Measurements from ENCODE around the gene MRPL55. TPM values are rescaled to one million over a fixed set of nuclear protein-coding genes. Genes with fewer than 3 reads are reported as not detected.

MRPL55 gene
- total and polyA plus RNA-seq, 2 of the 4 experiments (the other 2 are of a cell fraction) = 48.9 to 95.4 TPM

DNA sequence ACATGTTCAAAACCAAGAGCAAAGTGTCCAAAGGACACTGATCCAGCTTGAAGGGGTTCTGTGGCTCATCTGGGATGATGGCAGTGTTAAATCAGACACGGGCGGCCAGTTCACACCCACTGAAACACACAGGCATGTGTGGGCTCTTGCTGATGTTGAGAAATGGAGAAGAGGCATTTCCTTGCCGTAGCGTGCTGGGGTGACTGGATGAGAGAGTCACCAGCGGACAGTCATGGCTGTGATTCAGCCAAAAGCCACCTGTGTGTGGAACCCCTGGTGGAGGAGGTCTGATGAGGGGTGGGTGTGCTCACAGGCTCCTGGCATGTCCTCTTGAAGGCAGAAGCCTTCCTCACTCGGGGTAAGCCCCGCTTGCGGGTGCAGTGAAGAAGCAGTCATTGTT is 13.2 kb downstream of the MRPL55 start:
- Histone ChIP-seq H3K18ac (ENCODE audit: low read depth, low read length) (no peak overlapping the region), H2BK5ac (ENCODE audit: low read depth, low read length, poor library complexity, severe bottlenecking) (no peak overlapping the region), H3K56ac (ENCODE audit: extremely low read depth, insufficient read depth, low read length) (no peak overlapping the region), H3K9ac (ENCODE audit: low read depth, low read length) (no peak overlapping the region), H2AK9ac (replicated peaks; ENCODE audit: low read depth, low read length, poor library complexity) (no peak overlapping the region), H3K4me1 (ENCODE audit: control insufficient read depth, insufficient read depth, low read length) (peaks cover 2% of the 10 kb centered on the region; the same call in 1 of the 2 replicates), H2AK5ac (ENCODE audit: low read depth, low read length) (no peak overlapping the region), H3K9me3 (ENCODE audit: control insufficient read depth, insufficient read depth, low read length) (peaks cover 9% of the 10 kb centered on the region; the same call in 1 of the 2 replicates), H3K4me3 (ENCODE audit: insufficient read depth, low read depth, low read length) (no peak overlapping the region), H2BK15ac (ENCODE audit: low read depth, low read length) (no peak overlapping the region), H4K20me1 (ENCODE audit: insufficient read depth, low read length) (peaks cover 100% of the 10 kb centered on the region), H3K79me1 (ENCODE audit: low read depth in 1 of 2, low read length in 2 of 2) (peaks cover 0 to 59% of the 10 kb centered on the region in 2 experiments; a peak in 3 of 4 replicates), H3K14ac (replicated peaks; ENCODE audit: low read depth, low read length) (no peak overlapping the region), H2AFZ (replicated peaks; ENCODE audit: low read length, poor library complexity) (no peak overlapping the region), H3K36me3 (ENCODE audit: control insufficient read depth, insufficient read depth, low read length) (peaks cover 57% of the 10 kb centered on the region), H2BK20ac (ENCODE audit: low read depth, low read length) (no peak overlapping the region), H2BK120ac (ENCODE audit: low read depth, low read length) (no peak overlapping the region), H4K91ac (ENCODE audit: insufficient read depth, low read depth, low read length) (no peak overlapping the region), H3K9me1 (ENCODE audit: insufficient read depth, low read length) (peaks cover 29% of the 10 kb centered on the region), H3K4ac (ENCODE audit: low read depth, low read length) (no peak overlapping the region), H4K8ac (ENCODE audit: low read depth in 2 of 2, low read length in 2 of 2) (no peak overlapping the region), H3K27ac (ENCODE audit: insufficient read depth, low read length) (no peak overlapping the region), H4K5ac (ENCODE audit: low read depth, low read length) (no peak overlapping the region), H3K23ac (ENCODE audit: low read depth, low read length) (no peak overlapping the region), H3K4me2 (ENCODE audit: low read depth, low read length) (no peak overlapping the region), H3K27me3 (ENCODE audit: control insufficient read depth, insufficient read depth, low read length) (no peaks in the 10 kb centered on the region)
- intact Hi-C loops (cut with micrococcal nuclease) (no loop called here), in situ Hi-C loops (cut with MboI; ENCODE audit: low sequenced_read_pairs) (no loop called here), dilution Hi-C loops (cut with HindIII; ENCODE audit: low sequenced_read_pairs, unreplicated experiment) (no loop called here)
- no peak for ATAC-seq (ENCODE audit: low read depth)
- no peak for DNase-seq
- 95% methylated on average over 3 of the region's 8 CpGs; no CpG with 5 or more reads in 1 of the 2 experiments for WGBS, 2 experiments (ENCODE audit: extremely low coverage in 2 of 2, insufficient read length in 1 of 2)
- no peak for TF ChIP-seq MAZ (IDR thresholded peaks at IDR 0.05; ENCODE audit: borderline replicate concordance, low read depth, low read length)
- no peak for TF ChIP-seq POLR2A (IDR thresholded peaks at IDR 0.05; ENCODE audit: low read depth, low read length)
- TF ChIP-seq MAFK (IDR thresholded peaks at IDR 0.05; ENCODE audit: low read depth, low read length) = no peak
- TF ChIP-seq, protein P1, sequence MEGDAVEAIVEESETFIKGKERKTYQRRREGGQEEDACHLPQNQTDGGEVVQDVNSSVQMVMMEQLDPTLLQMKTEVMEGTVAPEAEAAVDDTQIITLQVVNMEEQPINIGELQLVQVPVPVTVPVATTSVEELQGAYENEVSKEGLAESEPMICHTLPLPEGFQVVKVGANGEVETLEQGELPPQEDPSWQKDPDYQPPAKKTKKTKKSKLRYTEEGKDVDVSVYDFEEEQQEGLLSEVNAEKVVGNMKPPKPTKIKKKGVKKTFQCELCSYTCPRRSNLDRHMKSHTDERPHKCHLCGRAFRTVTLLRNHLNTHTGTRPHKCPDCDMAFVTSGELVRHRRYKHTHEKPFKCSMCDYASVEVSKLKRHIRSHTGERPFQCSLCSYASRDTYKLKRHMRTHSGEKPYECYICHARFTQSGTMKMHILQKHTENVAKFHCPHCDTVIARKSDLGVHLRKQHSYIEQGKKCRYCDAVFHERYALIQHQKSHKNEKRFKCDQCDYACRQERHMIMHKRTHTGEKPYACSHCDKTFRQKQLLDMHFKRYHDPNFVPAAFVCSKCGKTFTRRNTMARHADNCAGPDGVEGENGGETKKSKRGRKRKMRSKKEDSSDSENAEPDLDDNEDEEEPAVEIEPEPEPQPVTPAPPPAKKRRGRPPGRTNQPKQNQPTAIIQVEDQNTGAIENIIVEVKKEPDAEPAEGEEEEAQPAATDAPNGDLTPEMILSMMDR (conservative IDR thresholded peaks at IDR 0.05; ENCODE audit: low read depth, low read length) = no peak
- TF ChIP-seq RFX5 (IDR thresholded peaks at IDR 0.05; ENCODE audit: low read depth, low read length) = no peak
- TF ChIP-seq CHD1 (IDR thresholded peaks at IDR 0.05; ENCODE audit: low read depth, low read length) = no peak
- no peak for TF ChIP-seq NFE2L2 (IDR thresholded peaks at IDR 0.05; ENCODE audit: low read depth, low read length)
- TF ChIP-seq BHLHE40 (IDR thresholded peaks at IDR 0.05; ENCODE audit: low read depth, low read length) = no peak
- TF ChIP-seq CEBPB (IDR thresholded peaks at IDR 0.05; ENCODE audit: low read depth, low read length) = no peak
- TF ChIP-seq, protein P2, sequence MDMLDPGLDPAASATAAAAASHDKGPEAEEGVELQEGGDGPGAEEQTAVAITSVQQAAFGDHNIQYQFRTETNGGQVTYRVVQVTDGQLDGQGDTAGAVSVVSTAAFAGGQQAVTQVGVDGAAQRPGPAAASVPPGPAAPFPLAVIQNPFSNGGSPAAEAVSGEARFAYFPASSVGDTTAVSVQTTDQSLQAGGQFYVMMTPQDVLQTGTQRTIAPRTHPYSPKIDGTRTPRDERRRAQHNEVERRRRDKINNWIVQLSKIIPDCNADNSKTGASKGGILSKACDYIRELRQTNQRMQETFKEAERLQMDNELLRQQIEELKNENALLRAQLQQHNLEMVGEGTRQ (IDR thresholded peaks at IDR 0.05; ENCODE audit: low read depth, low read length) = no peak
- no peak for TF ChIP-seq MXI1 (IDR thresholded peaks at IDR 0.05; ENCODE audit: borderline replicate concordance, low read depth, low read length)
- TF ChIP-seq, protein P3, sequence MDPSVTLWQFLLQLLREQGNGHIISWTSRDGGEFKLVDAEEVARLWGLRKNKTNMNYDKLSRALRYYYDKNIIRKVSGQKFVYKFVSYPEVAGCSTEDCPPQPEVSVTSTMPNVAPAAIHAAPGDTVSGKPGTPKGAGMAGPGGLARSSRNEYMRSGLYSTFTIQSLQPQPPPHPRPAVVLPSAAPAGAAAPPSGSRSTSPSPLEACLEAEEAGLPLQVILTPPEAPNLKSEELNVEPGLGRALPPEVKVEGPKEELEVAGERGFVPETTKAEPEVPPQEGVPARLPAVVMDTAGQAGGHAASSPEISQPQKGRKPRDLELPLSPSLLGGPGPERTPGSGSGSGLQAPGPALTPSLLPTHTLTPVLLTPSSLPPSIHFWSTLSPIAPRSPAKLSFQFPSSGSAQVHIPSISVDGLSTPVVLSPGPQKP (IDR thresholded peaks at IDR 0.05; ENCODE audit: borderline replicate concordance, low read depth, low read length) = no peak
- no peak for TF ChIP-seq RAD21 (IDR thresholded peaks at IDR 0.05; ENCODE audit: low read length)
- no peak for TF ChIP-seq FOS (IDR thresholded peaks at IDR 0.05; ENCODE audit: low read depth, low read length)
- POLR2A ChIA-PET (ENCODE audit: unreplicated experiment) = no interaction called here
- CTCF ChIA-PET = no interaction called here
- BruUV-seq (replicated peaks) = no TSS peak
